SKM-1 treated with dmso at 0.1 percent for 144 hours (cell line): ENCODE data around the gene SLC22A13.

ENCODE experiments used
- DNase-seq: peaks from one replicate; lab custom pipeline; 2025; ENCODE audit not compliant: unreplicated experiment; lab: John Stamatoyannopoulos, UW

The SLC22A13 gene

DNA sequence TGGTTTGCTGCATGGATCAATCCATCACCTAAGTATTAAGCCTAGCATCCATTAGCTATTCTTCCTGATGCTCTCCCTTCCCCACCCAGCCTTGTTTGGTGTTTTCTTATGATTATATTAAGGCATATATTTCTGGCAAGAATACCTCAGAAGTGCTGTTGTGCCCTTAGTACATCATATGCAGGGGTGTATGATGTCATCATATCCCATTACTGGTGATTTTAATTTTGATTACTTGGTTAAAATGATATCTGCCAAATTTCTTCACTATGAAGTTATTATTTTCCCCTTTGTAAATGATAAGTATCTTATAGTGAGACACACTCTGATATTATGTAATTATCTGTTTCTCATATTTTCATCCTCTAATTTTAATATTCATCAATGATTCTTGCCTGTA is 31.9 kb downstream of the SLC22A13 start:
- no peak for DNase-seq

DNA sequence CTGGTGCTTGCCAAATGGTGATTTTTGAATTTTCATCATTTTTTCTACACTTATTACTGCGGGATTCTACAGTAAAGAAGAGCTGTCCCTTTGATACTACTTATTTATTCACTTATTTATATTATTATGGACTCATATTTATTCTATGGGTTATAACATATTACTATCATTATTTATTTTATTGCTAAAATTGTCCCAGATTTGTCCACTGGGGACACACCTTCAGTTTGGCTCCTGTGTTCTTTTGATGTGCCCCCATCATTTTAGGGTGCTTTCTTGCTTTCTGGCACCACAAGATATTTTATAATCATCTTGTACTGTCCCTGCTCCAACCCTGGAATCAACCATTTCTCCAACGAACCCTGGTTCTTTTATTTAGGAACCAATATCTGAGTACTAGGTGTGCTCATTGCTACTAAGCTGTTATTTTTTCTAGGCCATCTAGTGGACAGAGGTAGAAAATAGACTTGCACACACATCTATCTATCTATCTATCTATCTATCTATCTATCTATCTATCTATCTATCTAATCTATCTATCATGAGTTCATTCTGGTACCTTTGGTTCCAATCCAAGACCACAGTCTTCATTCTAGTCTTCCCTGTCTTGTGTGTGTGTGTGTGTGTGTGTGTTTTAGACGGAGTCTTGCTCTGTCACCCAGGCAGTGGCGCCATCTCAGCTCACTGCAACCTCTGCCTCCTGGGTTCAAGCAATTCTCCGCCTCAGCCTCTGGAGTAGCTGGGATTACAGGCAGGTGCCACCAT is 32.5 kb downstream of the SLC22A13 start:
- no peak for DNase-seq

GRCh38 chr3:38306941-38307340 is 41.3 kb downstream of the SLC22A13 start:
- DNase-seq: no peak

DNA sequence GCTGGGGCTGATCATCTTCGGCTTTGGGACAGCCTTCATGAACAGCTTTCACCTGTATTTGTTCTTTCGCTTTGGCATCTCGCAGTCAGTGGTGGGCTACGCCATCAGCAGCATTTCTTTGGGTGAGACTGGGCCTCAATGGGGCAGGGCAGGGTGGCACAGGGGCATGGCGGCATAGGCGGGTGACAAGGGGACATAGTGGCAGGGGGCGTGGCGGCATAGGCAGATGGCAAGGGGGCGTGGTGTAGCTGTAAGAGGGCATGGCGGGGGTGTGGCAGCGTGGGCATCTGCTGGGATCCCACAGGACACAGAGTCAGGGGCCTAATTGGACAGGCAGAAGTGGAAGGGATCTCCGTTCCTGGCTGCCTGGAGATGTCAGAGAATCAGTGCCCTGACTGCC is 42.0 kb downstream of the SLC22A13 start:
- DNase-seq: no peak

DNA sequence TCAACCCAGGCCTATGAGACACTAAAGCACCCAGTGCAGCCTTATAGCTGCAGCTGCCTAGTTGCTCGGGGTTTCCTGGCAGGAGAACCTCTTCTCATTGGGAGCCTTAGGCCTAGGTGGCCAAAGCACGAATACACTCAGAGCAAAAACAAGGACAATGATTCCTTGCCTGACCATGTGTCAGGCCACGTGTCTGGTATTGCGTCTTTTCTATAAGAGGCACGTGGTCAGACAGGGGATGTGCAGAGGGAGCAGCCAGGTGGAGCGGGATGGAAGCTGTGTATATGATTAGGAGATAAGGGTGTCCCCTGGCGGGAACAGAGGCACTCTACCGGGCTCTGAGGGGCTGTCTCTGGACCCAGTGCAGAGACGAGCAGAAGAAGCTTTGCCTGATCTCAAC is 42.8 kb downstream of the SLC22A13 start:
- no peak for DNase-seq

DNA sequence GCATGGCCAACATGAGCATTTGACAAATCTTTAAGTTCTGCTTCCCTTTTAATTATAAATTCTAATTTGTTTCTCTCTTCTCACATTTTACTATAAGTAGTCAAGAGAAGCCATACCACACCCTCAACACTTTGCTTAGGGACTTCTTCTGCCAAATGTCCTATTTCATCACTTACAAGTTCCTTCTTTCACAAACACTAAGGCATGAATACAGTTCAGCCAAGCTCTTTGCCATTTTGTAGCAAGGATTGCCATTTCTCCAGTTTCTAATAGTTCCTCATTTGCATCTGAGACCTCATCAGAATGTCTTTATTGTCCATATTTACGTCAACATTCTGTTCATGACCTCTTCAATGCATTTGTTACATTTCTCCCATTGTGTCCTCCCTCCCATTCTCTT is 45.9 kb downstream of the SLC22A13 start:
- DNase-seq: peak; percentile 90

- DNase-seq: no peak
Observed at GRCh38 chr3:38311941-38312340, 46.3 kb downstream of the SLC22A13 start.

DNA sequence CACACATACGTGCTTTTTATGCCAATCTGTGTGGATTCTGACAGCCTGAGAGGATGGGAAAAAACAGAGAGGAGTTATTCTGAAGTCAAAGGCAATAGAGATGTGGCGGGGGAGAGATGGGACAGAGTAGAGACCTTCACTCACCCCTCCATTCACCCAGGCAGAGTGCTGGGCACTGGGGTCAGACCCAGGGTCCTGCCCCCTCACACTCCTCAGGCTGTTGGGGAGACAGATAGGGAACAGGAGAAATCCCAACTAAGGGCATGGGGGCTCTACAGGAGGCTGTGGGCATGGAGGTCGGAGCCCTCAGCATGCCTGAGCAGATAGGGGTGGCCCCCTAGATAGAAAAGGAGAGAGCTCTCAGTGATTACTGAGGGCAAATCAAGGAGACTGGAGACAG is 46.7 kb downstream of the SLC22A13 start:
- no peak for DNase-seq

DNA sequence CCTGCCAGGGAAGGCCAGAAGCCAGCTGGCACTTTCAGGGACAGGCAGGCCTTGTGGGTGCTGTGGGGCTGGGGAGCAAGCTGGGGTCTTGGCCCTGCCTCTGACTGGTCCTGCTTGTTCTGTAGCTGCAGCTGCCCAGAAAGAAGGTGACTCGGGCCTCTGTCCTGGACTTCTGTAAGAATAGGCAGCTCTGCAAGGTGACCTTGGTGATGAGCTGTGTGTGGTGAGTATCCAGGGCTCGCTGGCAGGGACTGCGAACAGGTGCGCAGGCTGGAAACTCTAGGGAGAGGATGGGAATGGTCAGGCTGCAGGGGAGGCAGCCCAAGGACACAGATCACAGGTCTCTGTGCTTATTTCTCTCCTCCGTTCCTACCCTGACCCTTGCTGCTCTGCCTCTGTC is 47.7 kb downstream of the SLC22A13 start:
- no peak for DNase-seq

- DNase-seq: peak; percentile 56
Observed at GRCh38 chr3:38313695-38314094, 48.1 kb downstream of the SLC22A13 start.

- peak; percentile 21 for DNase-seq
Observed at GRCh38 chr3:38314112-38314763, 48.6 kb downstream of the SLC22A13 start.

GRCh38 chr3:38314764-38315487 is 49.3 kb downstream of the SLC22A13 start:
- no peak for DNase-seq

GRCh38 chr3:38315488-38316230 is 50.0 kb downstream of the SLC22A13 start:
- DNase-seq: no peak

DNA sequence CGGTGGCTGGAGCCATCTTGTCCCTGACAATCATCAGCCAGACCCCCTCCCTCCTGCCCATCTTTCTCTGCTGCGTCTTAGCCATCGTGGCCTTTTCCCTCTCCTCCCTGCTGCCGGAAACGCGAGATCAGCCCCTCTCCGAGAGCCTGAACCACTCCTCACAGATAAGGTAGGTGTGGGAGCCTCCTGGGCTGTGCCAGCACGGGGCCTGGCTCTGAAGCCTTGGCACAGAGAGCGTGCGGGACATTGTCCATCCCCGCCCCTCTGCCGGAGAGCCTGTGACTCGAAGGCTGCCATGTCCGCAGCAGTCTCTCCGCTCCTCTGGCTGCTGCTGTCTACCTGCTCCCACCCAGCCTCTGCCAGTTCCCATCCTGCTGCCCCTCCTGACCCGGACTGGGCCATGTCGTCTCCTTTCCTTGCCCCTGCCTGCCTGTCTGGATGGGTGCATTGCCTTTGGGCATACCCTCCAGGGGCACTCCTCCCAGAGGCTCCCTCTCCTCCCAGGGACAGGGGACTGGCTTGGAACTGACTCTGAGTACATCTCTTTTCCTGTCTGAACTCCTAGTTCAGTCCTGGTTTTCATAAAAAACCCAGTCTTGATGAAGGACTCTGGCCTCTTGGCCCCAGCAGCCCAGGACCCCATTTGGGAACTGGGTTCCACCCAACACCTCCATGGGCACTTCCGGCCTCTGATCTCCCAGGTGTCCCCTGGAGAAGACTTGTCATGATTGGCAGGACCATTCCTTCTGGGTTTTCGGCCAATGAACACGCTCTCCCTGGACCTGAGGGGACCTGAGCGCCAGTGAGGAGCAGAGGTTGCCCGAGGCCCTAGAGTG is 51.0 kb downstream of the SLC22A13 start:
- DNase-seq: no peak

DNA sequence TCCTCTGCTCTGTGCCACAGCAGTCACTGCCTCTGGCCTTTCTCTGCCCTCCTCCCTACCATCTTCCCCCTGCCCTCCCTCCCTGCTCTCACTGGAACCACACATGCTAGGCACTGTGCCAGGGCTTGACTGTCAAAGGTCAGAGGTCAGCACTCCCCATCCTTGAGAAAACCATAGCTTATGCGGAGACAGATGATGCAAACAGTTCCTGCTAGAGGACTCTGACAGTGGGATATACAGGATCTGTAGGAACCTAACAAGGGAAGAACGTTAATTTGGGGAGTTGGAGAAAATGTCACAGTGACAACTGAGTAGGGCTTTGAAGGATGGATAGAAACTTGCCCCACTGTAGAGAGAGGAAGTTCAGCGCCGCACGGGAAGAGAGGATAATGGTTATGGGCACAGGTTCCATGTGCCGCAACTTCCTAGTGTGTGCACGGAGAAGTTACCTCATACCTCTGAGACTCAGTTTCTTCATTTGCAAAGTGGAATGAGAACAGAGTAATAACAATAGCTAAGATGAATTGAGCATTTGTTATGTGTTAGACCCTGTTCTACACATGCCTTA is 51.7 kb downstream of the SLC22A13 start:
- DNase-seq: peak; percentile 66

GRCh38 chr3:38318766-38319671 is 53.4 kb downstream of the SLC22A13 start:
- no peak for DNase-seq

- peak; percentile 25 for DNase-seq
Observed at GRCh38 chr3:38320638-38321037, 55.0 kb downstream of the SLC22A13 start.

DNA sequence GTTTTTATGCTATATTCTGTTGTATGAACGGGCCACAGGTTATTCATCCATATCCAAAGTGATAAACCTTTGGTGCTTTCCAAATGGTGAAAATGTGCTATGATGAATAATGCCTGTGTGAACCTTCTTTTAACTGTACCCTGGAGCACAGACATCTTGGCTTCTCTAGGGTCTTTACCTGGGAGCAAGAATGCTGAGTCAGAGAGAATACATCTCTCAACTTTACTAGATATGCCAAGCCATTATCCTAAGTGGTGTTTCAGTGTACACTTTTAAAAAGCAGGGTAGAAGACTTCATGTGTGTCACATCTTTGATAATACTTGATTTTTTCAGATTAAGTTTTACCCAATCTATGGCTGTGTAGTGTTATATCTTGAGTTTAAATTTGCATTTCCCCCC is 57.4 kb downstream of the SLC22A13 start:
- no peak for DNase-seq

GRCh38 chr3:38325256-38325655 is 59.6 kb downstream of the SLC22A13 start:
- no peak for DNase-seq
